ENCODE measurements around the gene PIP4K2A.

DNA sequence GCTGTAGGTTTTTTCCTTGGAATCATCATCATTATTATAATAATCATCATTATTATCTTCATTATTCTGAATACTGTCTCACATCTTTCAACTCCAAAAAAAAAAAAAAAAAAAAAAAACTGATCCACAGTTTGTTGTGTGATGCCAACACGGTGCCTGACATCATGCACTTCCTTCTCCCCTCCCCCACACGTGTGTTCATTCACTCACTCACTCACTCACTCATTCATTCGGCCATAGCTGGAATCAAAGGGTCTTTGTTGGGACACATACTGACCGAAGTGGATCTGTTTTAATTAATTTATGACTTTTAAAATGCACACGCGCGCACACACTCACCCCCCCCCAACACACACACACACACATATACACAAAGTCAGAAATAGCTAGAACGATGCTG lies 177.8 kb downstream of the PIP4K2A start:
- TF ChIP-seq POLR2AphosphoS5 (IDR thresholded peaks at IDR 0.05) (no peak), POLR2A (IDR thresholded peaks at IDR 0.05) (no peak)
- TF ChIP-seq, protein P1, sequence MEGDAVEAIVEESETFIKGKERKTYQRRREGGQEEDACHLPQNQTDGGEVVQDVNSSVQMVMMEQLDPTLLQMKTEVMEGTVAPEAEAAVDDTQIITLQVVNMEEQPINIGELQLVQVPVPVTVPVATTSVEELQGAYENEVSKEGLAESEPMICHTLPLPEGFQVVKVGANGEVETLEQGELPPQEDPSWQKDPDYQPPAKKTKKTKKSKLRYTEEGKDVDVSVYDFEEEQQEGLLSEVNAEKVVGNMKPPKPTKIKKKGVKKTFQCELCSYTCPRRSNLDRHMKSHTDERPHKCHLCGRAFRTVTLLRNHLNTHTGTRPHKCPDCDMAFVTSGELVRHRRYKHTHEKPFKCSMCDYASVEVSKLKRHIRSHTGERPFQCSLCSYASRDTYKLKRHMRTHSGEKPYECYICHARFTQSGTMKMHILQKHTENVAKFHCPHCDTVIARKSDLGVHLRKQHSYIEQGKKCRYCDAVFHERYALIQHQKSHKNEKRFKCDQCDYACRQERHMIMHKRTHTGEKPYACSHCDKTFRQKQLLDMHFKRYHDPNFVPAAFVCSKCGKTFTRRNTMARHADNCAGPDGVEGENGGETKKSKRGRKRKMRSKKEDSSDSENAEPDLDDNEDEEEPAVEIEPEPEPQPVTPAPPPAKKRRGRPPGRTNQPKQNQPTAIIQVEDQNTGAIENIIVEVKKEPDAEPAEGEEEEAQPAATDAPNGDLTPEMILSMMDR (IDR thresholded peaks at IDR 0.05), result no peak

Data from prostate gland (tissue), 2 donors.